H7 (cell line): ENCODE measurements around the gene PELO. TPM values are rescaled to one million over a fixed set of nuclear protein-coding genes. Genes with fewer than 3 reads are reported as not detected.

Experiments used
- DNase-seq: peaks from one replicate; pipeline ENCODE4 v3.0.0; 2012
- H3K27me3 ChIP-seq: 2 replicates; pipeline ENCODE4 v1.6.0; 2011; ENCODE audit warnings: mild to moderate bottlenecking, low read length; ENCODE audit not compliant: control insufficient read depth, insufficient read depth
- H3K36me3 ChIP-seq: replicated peaks from 2 replicates; pipeline ENCODE4 v1.5.1; 2011; ENCODE audit warnings: low read length; ENCODE audit not compliant: control insufficient read depth, insufficient read depth
- H3K4me3 ChIP-seq: 2 replicates; pipeline ENCODE4 v1.5.1; 2011; ENCODE audit warnings: low read depth, mild to moderate bottlenecking, control low read depth, low read length, moderate library complexity; ENCODE audit not compliant: insufficient read depth
- total RNA-seq: library from RNA; depleted of rRNA; stranded (reverse); fragments of >200 nt; shearing (Covaris generic); gene quantifications from 2 replicates; pipeline ENCODE4 v1.2.3, GENCODE V29; 2014

PELO gene
- total RNA-seq, 1 experiment from 2014 or later, result 27.6 TPM

GRCh38 chr5:52760695-52761366, 26.9 kb upstream of the PELO start:
- Histone ChIP-seq H3K4me3 (no peak overlapping the region), H3K36me3 (no peaks in the 10 kb centered on the region), H3K27me3 (no peaks in the 10 kb centered on the region)
- no peak for DNase-seq

GRCh38 chr5:52767217-52767743, 20.4 kb upstream of the PELO start:
- Histone ChIP-seq H3K27me3 (no peaks in the 10 kb centered on the region), H3K36me3 (no peaks in the 10 kb centered on the region), H3K4me3 (no peak overlapping the region)
- DNase-seq, result no peak

- no peak overlapping the region for H3K4me3 ChIP-seq
- no peaks in the 10 kb centered on the region for H3K27me3 ChIP-seq
- H3K36me3 ChIP-seq, result no peaks in the 10 kb centered on the region
- DNase-seq, result no peak
Observed at GRCh38 chr5:52767766-52768480, 19.8 kb upstream of the PELO start.

GRCh38 chr5:52769061-52769460, 18.7 kb upstream of the PELO start:
- no peak overlapping the region for H3K4me3 ChIP-seq
- no peak for DNase-seq
- no peaks in the 10 kb centered on the region for H3K27me3 ChIP-seq
- no peaks in the 10 kb centered on the region for H3K36me3 ChIP-seq

GRCh38 chr5:52770287-52770939, 17.3 kb upstream of the PELO start:
- no peak for DNase-seq
- H3K36me3 ChIP-seq, result no peaks in the 10 kb centered on the region
- no peaks in the 10 kb centered on the region for H3K27me3 ChIP-seq
- no peak overlapping the region for H3K4me3 ChIP-seq

- no peaks in the 10 kb centered on the region for H3K27me3 ChIP-seq
- no peaks in the 10 kb centered on the region for H3K36me3 ChIP-seq
- no peak overlapping the region for H3K4me3 ChIP-seq
- DNase-seq, result no peak
Observed at GRCh38 chr5:52771343-52772039, 16.2 kb upstream of the PELO start.

GRCh38 chr5:52772668-52773067, 15.0 kb upstream of the PELO start:
- Histone ChIP-seq H3K27me3 (no peaks in the 10 kb centered on the region), H3K36me3 (no peaks in the 10 kb centered on the region), H3K4me3 (no peak overlapping the region)
- no peak for DNase-seq

GRCh38 chr5:52773342-52773741, 14.4 kb upstream of the PELO start:
- Histone ChIP-seq H3K4me3 (no peak overlapping the region), H3K36me3 (no peaks in the 10 kb centered on the region), H3K27me3 (no peaks in the 10 kb centered on the region)
- DNase-seq, result no peak

- Histone ChIP-seq H3K36me3 (no peaks in the 10 kb centered on the region), H3K4me3 (no peak overlapping the region), H3K27me3 (no peaks in the 10 kb centered on the region)
- DNase-seq, result no peak
Observed at GRCh38 chr5:52774005-52774410, 13.7 kb upstream of the PELO start.

GRCh38 chr5:52776116-52776515, 11.6 kb upstream of the PELO start:
- no peak for DNase-seq
- H3K27me3 ChIP-seq, result no peaks in the 10 kb centered on the region
- no peak overlapping the region for H3K4me3 ChIP-seq
- H3K36me3 ChIP-seq, result no peaks in the 10 kb centered on the region

- H3K36me3 ChIP-seq, result no peaks in the 10 kb centered on the region
- H3K4me3 ChIP-seq, result no peak overlapping the region
- no peak for DNase-seq
- no peaks in the 10 kb centered on the region for H3K27me3 ChIP-seq
Observed at GRCh38 chr5:52777186-52777585, 10.5 kb upstream of the PELO start.

- H3K4me3 ChIP-seq, result no peak overlapping the region
- DNase-seq, result no peak
- H3K27me3 ChIP-seq, result no peaks in the 10 kb centered on the region
- H3K36me3 ChIP-seq, result no peaks in the 10 kb centered on the region
Observed at GRCh38 chr5:52778781-52779180, 8.9 kb upstream of the PELO start.

- no peak for DNase-seq
- Histone ChIP-seq H3K36me3 (no peaks in the 10 kb centered on the region), H3K4me3 (no peak overlapping the region), H3K27me3 (no peaks in the 10 kb centered on the region)
Observed at GRCh38 chr5:52779213-52779612, 8.5 kb upstream of the PELO start.

- Histone ChIP-seq H3K36me3 (no peaks in the 10 kb centered on the region), H3K4me3 (no peak overlapping the region), H3K27me3 (no peaks in the 10 kb centered on the region)
- no peak for DNase-seq
Observed at GRCh38 chr5:52783226-52783959, 4.3 kb upstream of the PELO start.
